ENCODE measurements around the gene KLK3. TPM values are rescaled to one million over a fixed set of nuclear protein-coding genes. Genes with fewer than 3 reads are reported as not detected.

Gene KLK3
- total and polyA plus RNA-seq, 2 experiments from 2014 or later: 0.19 TPM; not detected in 1

GRCh38 chr19:50820549-50821247 is 34.0 kb upstream of the KLK3 start:
- Histone ChIP-seq H3K9me2 (ENCODE audit: insufficient read depth) (no peaks in the 10 kb centered on the region), H3F3A (replicated peaks; ENCODE audit: low read depth) (no peaks in the 10 kb centered on the region), H3K4me3 (peak overlapping the region; percentile 66), H3K4me1 (ENCODE audit: insufficient read depth) (peaks cover 23% of the 10 kb centered on the region), H3K36me3 (ENCODE audit: insufficient read depth) (no peaks in the 10 kb centered on the region), H3K79me2 (replicated peaks; ENCODE audit: insufficient read depth) (no peaks in the 10 kb centered on the region), H3K27ac (ENCODE audit: low read depth) (no peak overlapping the region), H3K27me3 (ENCODE audit: insufficient read depth) (peaks cover 45% of the 10 kb centered on the region), H2AFZ (peak overlapping the region; percentile 96), H4K20me1 (replicated peaks; ENCODE audit: insufficient read depth) (no peaks in the 10 kb centered on the region), H3K4me2 (peak overlapping the region; percentile 93)
- Mint-ChIP-seq H3K27ac (no peak overlapping the region), H3K4me1 (peaks cover 32% of the 10 kb centered on the region), H3K27me3 (ENCODE audit: insufficient read depth, low read depth, poor library complexity) (peaks cover 31% of the 10 kb centered on the region), H3K36me3 (ENCODE audit: low read depth) (peaks cover 3% of the 10 kb centered on the region; the same call in 1 of the 3 replicates), H3K9me3 (peaks cover 8% of the 10 kb centered on the region; the same call in 2 of the 3 replicates), H3K4me3 (peak overlapping the region; percentile 70)
- ATAC-seq: peak; percentile 23
- DNase-seq (ENCODE audit: low spot score): peak; percentile 53
- no peak for TF ChIP-seq JUNB (IDR thresholded peaks at IDR 0.05; ENCODE audit: unreplicated experiment)
- no peak for TF ChIP-seq ZNF462 (CRISPR knock-in tag; IDR thresholded peaks at IDR 0.05)
- no peak for TF ChIP-seq ETS1 (IDR thresholded peaks at IDR 0.05)
- no peak for TF ChIP-seq NANOG (IDR thresholded peaks at IDR 0.05; ENCODE audit: borderline replicate concordance)
- TF ChIP-seq REST (IDR thresholded peaks at IDR 0.05; ENCODE audit: unreplicated experiment): no peak
- no peak for TF ChIP-seq EZH2phosphoT487 (IDR thresholded peaks at IDR 0.05; ENCODE audit: unreplicated experiment)
- TF ChIP-seq ZNF331 (CRISPR knock-in tag; IDR thresholded peaks at IDR 0.05; ENCODE audit: low read depth): no peak
- TF ChIP-seq ZNF114 (CRISPR knock-in tag; IDR thresholded peaks at IDR 0.05): no peak
- no peak for TF ChIP-seq CTCF (conservative IDR thresholded peaks at IDR 0.05; ENCODE audit: low read depth in 2 of 2)
- TF ChIP-seq CREB1 (CRISPR knock-in tag; IDR thresholded peaks at IDR 0.05; ENCODE audit: low read depth): no peak
- no peak for TF ChIP-seq EZH2 (IDR thresholded peaks at IDR 0.05; ENCODE audit: low read depth, unreplicated experiment)
- TF ChIP-seq POLR2AphosphoS5 (IDR thresholded peaks at IDR 0.05; ENCODE audit: low read depth): no peak
- no peak for TF ChIP-seq STAT1 (IDR thresholded peaks at IDR 0.05; ENCODE audit: unreplicated experiment)

Measured in GM23338 (cell line).